ENCODE results near the gene ROBO2. TPM values are rescaled to one million over a fixed set of nuclear protein-coding genes. Genes with fewer than 3 reads are reported as not detected.

The ROBO2 gene
- total RNA-seq, 1 donor from 2014 or later, result 3.9 TPM

GRCh38 chr3:77283108-77283507 is 243.2 kb downstream of the ROBO2 start:
- Histone ChIP-seq H3K36me3 (ENCODE audit: control insufficient read depth, insufficient read depth, low read length) (no peaks in the 10 kb centered on the region), H3K27me3 (ENCODE audit: control insufficient read depth, insufficient read depth, low read length) (no peaks in the 10 kb centered on the region), H3K4me3 (ENCODE audit: low read depth, low read length) (no peak overlapping the region)
- no peak for TF ChIP-seq CTCF (IDR thresholded peaks at IDR 0.05; ENCODE audit: insufficient read depth, low read length, poor library complexity, severe bottlenecking)
- no peak for DNase-seq (ENCODE audit: low read depth)

- TF ChIP-seq CTCF (IDR thresholded peaks at IDR 0.05; ENCODE audit: insufficient read depth, low read length, poor library complexity, severe bottlenecking), result no peak
- no peaks in the 10 kb centered on the region for H3K27me3 ChIP-seq (ENCODE audit: control insufficient read depth, insufficient read depth, low read length)
- H3K36me3 ChIP-seq (ENCODE audit: control insufficient read depth, insufficient read depth, low read length), result no peaks in the 10 kb centered on the region
- no peak overlapping the region for H3K4me3 ChIP-seq (ENCODE audit: low read depth, low read length)
- DNase-seq (ENCODE audit: low read depth), result no peak
Measured at GRCh38 chr3:77288348-77288747, 248.4 kb downstream of the ROBO2 start.

GRCh38 chr3:77296527-77296926 is 256.6 kb downstream of the ROBO2 start:
- Histone ChIP-seq H3K27me3 (ENCODE audit: control insufficient read depth, insufficient read depth, low read length) (no peaks in the 10 kb centered on the region), H3K36me3 (ENCODE audit: control insufficient read depth, insufficient read depth, low read length) (no peaks in the 10 kb centered on the region), H3K4me3 (ENCODE audit: low read depth, low read length) (no peak overlapping the region)
- DNase-seq (ENCODE audit: low read depth), result no peak
- TF ChIP-seq CTCF (IDR thresholded peaks at IDR 0.05; ENCODE audit: insufficient read depth, low read length, poor library complexity, severe bottlenecking), result no peak

DNA sequence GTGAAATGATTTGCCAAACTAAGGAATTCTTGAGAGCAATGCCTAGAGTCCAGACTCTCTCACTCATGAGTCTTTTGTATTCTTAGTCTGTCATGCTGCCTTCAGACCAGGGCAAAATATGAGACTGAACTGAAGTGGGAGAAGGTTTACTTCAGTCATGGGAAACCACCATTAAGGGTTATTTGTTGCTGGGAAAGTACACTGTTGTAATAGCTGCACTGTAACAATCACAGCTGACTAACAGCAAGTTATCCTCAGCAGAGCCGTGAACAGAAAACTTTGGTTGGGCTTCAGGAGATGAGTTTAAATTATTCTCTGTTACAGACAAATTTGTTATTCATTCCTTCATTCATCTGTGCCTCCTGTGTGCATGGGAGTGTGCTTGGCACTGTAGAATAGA is 258.5 kb downstream of the ROBO2 start:
- TF ChIP-seq CTCF (IDR thresholded peaks at IDR 0.05; ENCODE audit: insufficient read depth, low read length, poor library complexity, severe bottlenecking), result no peak
- H3K36me3 ChIP-seq (ENCODE audit: control insufficient read depth, insufficient read depth, low read length), result no peaks in the 10 kb centered on the region
- no peak overlapping the region for H3K4me3 ChIP-seq (ENCODE audit: low read depth, low read length)
- no peak for DNase-seq (ENCODE audit: low read depth)
- H3K27me3 ChIP-seq (ENCODE audit: control insufficient read depth, insufficient read depth, low read length), result no peaks in the 10 kb centered on the region

- Histone ChIP-seq H3K4me3 (ENCODE audit: low read depth, low read length) (no peak overlapping the region), H3K27me3 (ENCODE audit: control insufficient read depth, insufficient read depth, low read length) (no peaks in the 10 kb centered on the region), H3K36me3 (ENCODE audit: control insufficient read depth, insufficient read depth, low read length) (no peaks in the 10 kb centered on the region)
- DNase-seq (ENCODE audit: low read depth), result no peak
- no peak for TF ChIP-seq CTCF (IDR thresholded peaks at IDR 0.05; ENCODE audit: insufficient read depth, low read length, poor library complexity, severe bottlenecking)
Measured at GRCh38 chr3:77303955-77304699, 264.2 kb downstream of the ROBO2 start.

DNA sequence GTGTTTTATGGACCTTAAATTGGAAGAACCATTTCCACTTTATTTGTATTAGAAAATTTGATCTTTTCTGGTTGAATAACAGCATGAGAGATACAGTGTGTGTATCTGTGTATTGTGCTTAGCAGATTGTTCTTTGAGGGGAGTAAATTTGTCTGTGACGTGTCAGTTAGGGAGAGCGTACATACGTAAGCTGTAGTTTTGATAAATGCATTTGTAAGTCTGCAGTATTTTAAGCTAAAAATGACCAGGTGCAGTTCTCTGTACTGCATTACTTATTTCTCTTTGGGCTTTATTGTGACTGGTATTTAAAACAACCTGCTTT is 264.8 kb downstream of the ROBO2 start:
- Histone ChIP-seq H3K4me3 (ENCODE audit: low read depth, low read length) (no peak overlapping the region), H3K36me3 (ENCODE audit: control insufficient read depth, insufficient read depth, low read length) (no peaks in the 10 kb centered on the region), H3K27me3 (ENCODE audit: control insufficient read depth, insufficient read depth, low read length) (no peaks in the 10 kb centered on the region)
- no peak for DNase-seq (ENCODE audit: low read depth)
- TF ChIP-seq CTCF (IDR thresholded peaks at IDR 0.05; ENCODE audit: insufficient read depth, low read length, poor library complexity, severe bottlenecking), result no peak
